Fibroblast of upper back skin (primary cell): ENCODE measurements around the gene MTG2.

Experiments
- DNase-seq: peaks from one replicate; pipeline ENCODE4 v3.0.0-alpha.2; 2013

MTG2 gene

GRCh38 chr20:62222972-62223371, 40.1 kb downstream of the MTG2 start:
- DNase-seq: no peak

GRCh38 chr20:62223571-62223970, 40.7 kb downstream of the MTG2 start:
- no peak for DNase-seq

GRCh38 chr20:62224113-62224855, 41.5 kb downstream of the MTG2 start:
- no peak for DNase-seq

GRCh38 chr20:62225026-62225425, 42.2 kb downstream of the MTG2 start:
- no peak for DNase-seq

- no peak for DNase-seq
Measured at GRCh38 chr20:62225820-62226635, 43.2 kb downstream of the MTG2 start.

GRCh38 chr20:62226707-62227590, 44.1 kb downstream of the MTG2 start:
- no peak for DNase-seq

- no peak for DNase-seq
Measured at GRCh38 chr20:62227591-62227976, 44.8 kb downstream of the MTG2 start.

GRCh38 chr20:62227977-62228958, 45.4 kb downstream of the MTG2 start:
- DNase-seq: no peak

- no peak for DNase-seq
Measured at GRCh38 chr20:62228982-62229545, 46.2 kb downstream of the MTG2 start.

GRCh38 chr20:62229667-62230066, 46.8 kb downstream of the MTG2 start:
- DNase-seq: no peak

- DNase-seq: no peak
Measured at GRCh38 chr20:62230276-62230675, 47.4 kb downstream of the MTG2 start.

- no peak for DNase-seq
Measured at GRCh38 chr20:62230696-62231095, 47.9 kb downstream of the MTG2 start.

GRCh38 chr20:62231292-62231691, 48.5 kb downstream of the MTG2 start:
- no peak for DNase-seq

- DNase-seq: no peak
Measured at GRCh38 chr20:62232194-62232593, 49.4 kb downstream of the MTG2 start.

GRCh38 chr20:62232770-62233645, 50.2 kb downstream of the MTG2 start:
- no peak for DNase-seq

GRCh38 chr20:62233684-62234083, 50.9 kb downstream of the MTG2 start:
- no peak for DNase-seq

- no peak for DNase-seq
Measured at GRCh38 chr20:62234339-62234738, 51.5 kb downstream of the MTG2 start.

- DNase-seq: no peak
Measured at GRCh38 chr20:62235001-62235776, 52.4 kb downstream of the MTG2 start.

- no peak for DNase-seq
Measured at GRCh38 chr20:62235777-62236157, 52.9 kb downstream of the MTG2 start.

GRCh38 chr20:62236200-62236599, 53.4 kb downstream of the MTG2 start:
- DNase-seq: no peak
